GM12891 (cell line): ENCODE data around the gene MIER1.

ENCODE experiments used
- DNase-seq: peaks from one replicate; pipeline ENCODE4 v3.0.0; 2011; ENCODE audit warnings: low spot score; ENCODE audit not compliant: insufficient read length
- FAIRE-seq: peaks from 2 replicates; lab custom pipeline; 2011; peaks lifted over from hg19 to GRCh38; lab: Jason Lieb, UNC
- PAX5 ChIP-seq: IDR thresholded peaks from 2 replicates; pipeline ENCODE4 v1.6.1; 2011; ENCODE audit warnings: low read length, moderate library complexity, mild to moderate bottlenecking; ENCODE audit not compliant: insufficient read depth, severe bottlenecking
- POLR2A ChIP-seq: IDR thresholded peaks from 2 replicates; pipeline ENCODE4 v1.6.1; 2011; ENCODE audit warnings: low read depth, low read length, control low read depth
- POLR2AphosphoS5 ChIP-seq: IDR thresholded peaks from 2 replicates; pipeline ENCODE4 v1.6.1; 2011; ENCODE audit warnings: low read depth, low read length, control low read depth
- POU2F2 ChIP-seq: IDR thresholded peaks from 2 replicates; pipeline ENCODE4 v1.6.1; 2011; ENCODE audit warnings: low read depth, mild to moderate bottlenecking, control low read depth, low read length, moderate library complexity
- SPI1 ChIP-seq: IDR thresholded peaks from 2 replicates; pipeline ENCODE4 v1.6.1; 2011; ENCODE audit warnings: low read depth, low read length, control low read depth
- TAF1 ChIP-seq: IDR thresholded peaks from 2 replicates; pipeline ENCODE4 v1.6.1; 2011; ENCODE audit warnings: low read depth, low read length, control low read depth

Gene MIER1

DNA sequence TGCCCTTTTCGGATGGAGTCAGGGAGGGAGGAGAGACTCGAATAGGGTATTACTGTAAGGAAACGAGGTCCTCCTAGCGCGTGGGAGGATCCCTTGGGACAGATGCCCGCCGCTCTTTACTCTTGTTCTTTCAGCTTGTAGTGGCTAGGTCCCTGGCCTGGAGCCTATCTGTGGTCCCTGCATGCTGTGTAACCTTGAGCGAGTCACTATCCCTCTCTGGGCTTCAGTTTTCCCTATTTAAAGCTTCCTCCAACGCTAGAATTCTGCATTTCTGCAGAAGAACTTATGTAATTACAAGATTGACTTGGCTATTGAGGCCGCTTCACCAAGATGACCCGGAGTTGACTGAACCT, 744 bp downstream of the MIER1 start:
- DNase-seq: no peak
- no peak for FAIRE-seq
- TF ChIP-seq POLR2AphosphoS5 (no peak), POU2F2 (no peak), PAX5 (no peak), POLR2A (no peak), SPI1 (no peak), TAF1 (no peak)

DNA sequence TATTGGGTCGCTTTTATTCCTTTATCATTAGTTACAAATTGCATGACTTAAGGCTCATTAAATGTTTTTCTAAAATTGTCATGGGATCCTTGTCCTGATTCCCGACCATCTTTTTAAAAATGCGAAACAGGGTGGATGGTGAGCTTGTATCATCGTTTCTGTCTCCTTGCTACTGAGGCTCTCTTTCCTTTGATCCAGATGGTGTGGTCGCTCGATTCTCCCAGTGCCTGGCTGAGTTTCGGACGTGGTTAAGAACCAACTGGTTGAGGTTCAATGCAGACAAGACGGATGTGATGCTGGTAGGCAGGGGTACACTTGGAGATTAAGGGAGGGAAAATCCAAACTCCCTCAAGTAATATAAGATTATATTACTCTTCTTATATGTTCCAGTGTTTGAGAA, 1.2 kb downstream of the MIER1 start:
- FAIRE-seq (peak; percentile 31), DNase-seq (no peak)
- TF ChIP-seq TAF1: no peak
- TF ChIP-seq PAX5: no peak
- no peak for TF ChIP-seq POU2F2
- TF ChIP-seq POLR2AphosphoS5: no peak
- no peak for TF ChIP-seq SPI1
- TF ChIP-seq POLR2A: no peak

DNA sequence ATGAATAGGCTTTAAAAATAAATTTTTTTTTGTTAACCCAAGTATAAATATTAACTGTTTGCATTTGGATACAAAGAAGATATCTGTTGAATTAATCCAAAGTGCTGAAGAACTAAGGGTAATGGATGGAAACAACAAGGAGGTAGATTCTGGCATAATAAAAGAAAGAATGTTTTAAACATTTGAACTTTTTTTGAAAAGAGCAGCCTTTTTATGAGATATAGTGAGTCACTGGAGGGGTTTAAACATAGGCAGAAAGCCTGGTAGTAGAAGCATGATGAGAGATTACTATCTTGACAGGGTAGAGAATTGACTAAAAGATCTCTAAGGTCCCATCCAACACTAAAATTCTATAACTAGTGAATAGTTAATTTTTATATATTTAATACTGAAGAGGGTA, 2.7 kb downstream of the MIER1 start:
- DNase-seq (no peak), FAIRE-seq (no peak)
- TF ChIP-seq POU2F2 (no peak), SPI1 (no peak), PAX5 (no peak), POLR2A (no peak), POLR2AphosphoS5 (no peak), TAF1 (no peak)

DNA sequence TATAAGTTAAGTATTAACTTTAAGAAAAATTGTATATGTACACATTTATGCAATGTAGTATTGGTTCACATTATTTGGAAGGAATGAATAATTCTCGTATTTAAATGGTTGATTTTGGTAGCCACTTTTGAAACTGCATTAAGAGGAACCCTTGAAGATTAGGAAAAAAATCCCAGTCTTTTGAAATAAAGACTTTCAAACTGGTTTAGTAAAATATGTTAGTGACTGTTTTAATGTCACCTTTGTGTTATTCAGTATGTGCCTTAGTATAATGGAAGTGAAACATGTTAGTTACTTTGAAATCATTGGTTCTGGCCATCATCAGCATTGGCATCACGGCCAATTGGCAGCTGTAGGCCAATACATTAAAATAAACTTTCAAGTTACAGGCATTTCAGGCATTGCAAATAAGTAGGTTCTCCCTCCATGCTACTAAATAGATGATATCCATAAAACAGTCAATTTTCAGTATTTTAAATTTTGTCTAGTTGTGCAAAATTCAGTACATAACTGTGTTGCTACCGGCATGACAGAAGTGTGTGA, 4.4 kb downstream of the MIER1 start:
- DNase-seq (no peak), FAIRE-seq (no peak)
- TF ChIP-seq TAF1 (no peak), PAX5 (no peak), POLR2A (no peak), SPI1 (no peak), POLR2AphosphoS5 (no peak), POU2F2 (no peak)

DNA sequence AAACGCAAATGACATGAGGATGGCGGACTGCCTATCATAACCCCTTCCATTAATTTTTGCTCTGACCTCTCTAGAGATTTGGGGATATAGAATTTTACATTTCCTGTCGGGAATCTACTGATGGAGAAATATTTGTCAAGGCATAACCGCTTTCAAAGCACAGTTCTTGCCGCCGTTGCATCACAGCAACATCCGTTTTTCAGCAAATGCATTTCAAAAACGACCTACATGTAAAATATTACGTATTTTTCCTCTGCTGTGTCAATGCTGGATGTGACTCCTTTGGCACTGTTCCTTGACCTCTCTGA, 4.9 kb downstream of the MIER1 start:
- TF ChIP-seq POU2F2: no peak
- no peak for TF ChIP-seq POLR2A
- TF ChIP-seq SPI1: no peak
- no peak for TF ChIP-seq TAF1
- TF ChIP-seq PAX5: no peak
- TF ChIP-seq POLR2AphosphoS5: no peak
- no peak for FAIRE-seq
- DNase-seq: no peak

GRCh38 chr1:66929999-66930822, 5.4 kb downstream of the MIER1 start:
- DNase-seq: peak; percentile 64
- peak; percentile 96 for FAIRE-seq
- TF ChIP-seq PAX5 (peak; percentile 93), TAF1 (peak; percentile 60), POU2F2 (no peak), POLR2AphosphoS5 (peak; percentile 79), SPI1 (no peak), POLR2A (peak; percentile 52; the same call in 1 of the 2 replicates)

- no peak for FAIRE-seq
- no peak for TF ChIP-seq TAF1
- no peak for TF ChIP-seq POU2F2
- no peak for TF ChIP-seq SPI1
- no peak for TF ChIP-seq POLR2A
- TF ChIP-seq PAX5: no peak
- no peak for TF ChIP-seq POLR2AphosphoS5
- DNase-seq: no peak
These were observed 6.0 kb downstream of the MIER1 start for GRCh38 chr1:66930823-66931174.

DNA sequence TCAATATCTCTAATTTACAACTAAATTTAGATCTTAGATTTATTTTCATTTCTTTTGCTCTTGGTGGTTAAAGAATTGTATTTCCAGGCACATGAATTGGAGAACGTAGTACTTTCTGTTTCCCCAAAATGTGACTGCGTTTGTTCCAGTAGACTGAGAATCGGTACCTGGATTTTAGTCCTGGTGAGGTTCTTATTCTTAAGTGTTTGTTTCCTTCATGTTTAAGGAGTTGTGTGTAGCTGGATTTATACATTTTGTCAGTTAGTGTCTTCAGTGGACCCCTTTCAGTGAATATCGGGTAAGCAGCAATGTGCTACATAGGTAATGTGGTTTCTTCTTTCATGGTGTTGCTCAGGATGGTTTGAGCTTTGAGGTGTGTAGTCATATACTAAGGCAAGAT, 6.8 kb downstream of the MIER1 start:
- FAIRE-seq (no peak), DNase-seq (no peak)
- no peak for TF ChIP-seq SPI1
- TF ChIP-seq POLR2A: no peak
- TF ChIP-seq PAX5: no peak
- TF ChIP-seq POLR2AphosphoS5: no peak
- TF ChIP-seq TAF1: no peak
- no peak for TF ChIP-seq POU2F2

- DNase-seq (no peak), FAIRE-seq (no peak)
- TF ChIP-seq TAF1 (no peak), POLR2A (no peak), PAX5 (no peak), POLR2AphosphoS5 (no peak), POU2F2 (no peak), SPI1 (no peak)
These were observed 7.5 kb downstream of the MIER1 start for GRCh38 chr1:66932291-66932690.
